Activated CD8-positive, alpha-beta memory T cell treated with anti-CD3 and anti-CD28 coated beads, Interleukin-2, amount 50 U/mL, for 48 hours (primary cell): ENCODE measurements around the gene PANK2.
"Not testable (repeated sequence)": the region's sequence is repeated elsewhere in the genome, so short reads cannot be mapped to it uniquely, and the experiment has no call there.

ENCODE experiments used
- DNase-seq: peaks from one replicate; pipeline ENCODE4 v3.0.0-alpha.2; 2020

Gene PANK2

GRCh38 chr20:3888622-3889488 is at the start of gene PANK2:
TSS of gene PANK2 (plus strand) at chr20:3889387.
- DNase-seq: peak; percentile 95

- not testable (repeated sequence) for DNase-seq
These were observed 49.0 kb upstream of the PANK2 start for GRCh38 chr20:3840201-3840600.

GRCh38 chr20:3842348-3842930 is 46.7 kb upstream of the PANK2 start:
- DNase-seq: no peak

- DNase-seq: no peak
These were observed 45.7 kb upstream of the PANK2 start for GRCh38 chr20:3843490-3843889.

- not testable (repeated sequence) for DNase-seq
These were observed 45.1 kb upstream of the PANK2 start for GRCh38 chr20:3843990-3844619.

- no peak for DNase-seq
These were observed 42.8 kb upstream of the PANK2 start for GRCh38 chr20:3846378-3846739.

- peak; percentile 93 for DNase-seq
These were observed 42.3 kb upstream of the PANK2 start, which contains the start of gene MAVS for GRCh38 chr20:3846740-3847428. TSS of gene MAVS (plus strand) at chr20:3846834. CDS start at chr20:3854625, 7,791 bp downstream.

GRCh38 chr20:3847429-3847940 is 41.7 kb upstream of the PANK2 start:
- no peak for DNase-seq

- DNase-seq: no peak
These were observed 40.6 kb upstream of the PANK2 start for GRCh38 chr20:3848565-3848964.

- no peak for DNase-seq
These were observed 34.7 kb upstream of the PANK2 start for GRCh38 chr20:3854462-3854871.

GRCh38 chr20:3857405-3857804 is 31.8 kb upstream of the PANK2 start:
- DNase-seq: no peak

- no peak for DNase-seq
These were observed 30.5 kb upstream of the PANK2 start for GRCh38 chr20:3858689-3859088.

GRCh38 chr20:3861191-3861590 is 28.0 kb upstream of the PANK2 start:
- DNase-seq: no peak

- DNase-seq: no peak
These were observed 26.9 kb upstream of the PANK2 start for GRCh38 chr20:3862333-3862732.

GRCh38 chr20:3863317-3863716 is 25.9 kb upstream of the PANK2 start:
- DNase-seq: no peak

GRCh38 chr20:3864518-3864917 is 24.7 kb upstream of the PANK2 start:
- DNase-seq: no peak

- no peak for DNase-seq
These were observed 23.9 kb upstream of the PANK2 start for GRCh38 chr20:3865152-3865886.

- no peak for DNase-seq
These were observed 23.2 kb upstream of the PANK2 start for GRCh38 chr20:3865887-3866407.

GRCh38 chr20:3866464-3866863 is 22.7 kb upstream of the PANK2 start:
- DNase-seq: no peak

GRCh38 chr20:3867802-3868201 is 21.4 kb upstream of the PANK2 start:
- DNase-seq: no peak

GRCh38 chr20:3869839-3870634 is 19.1 kb upstream of the PANK2 start:
- no peak for DNase-seq
